Posterior cingulate gyrus (tissue), 11 donors: ENCODE results near the gene PAQR4.

ENCODE experiments used
- DNase-seq, 10 donors: peaks; one replicate each; pipeline versions ENCODE4 v3.0.0 to v3.0.0-alpha.2; 2020 to 2021; ENCODE audit warnings: mixed read lengths in 3 of 10
- intact Hi-C: fragments of 100-400 bp; cut with DNase I; formaldehyde crosslinking; loops from one replicate; pipeline ENCODE4 v1.15.1; 2023

Gene PAQR4

DNA sequence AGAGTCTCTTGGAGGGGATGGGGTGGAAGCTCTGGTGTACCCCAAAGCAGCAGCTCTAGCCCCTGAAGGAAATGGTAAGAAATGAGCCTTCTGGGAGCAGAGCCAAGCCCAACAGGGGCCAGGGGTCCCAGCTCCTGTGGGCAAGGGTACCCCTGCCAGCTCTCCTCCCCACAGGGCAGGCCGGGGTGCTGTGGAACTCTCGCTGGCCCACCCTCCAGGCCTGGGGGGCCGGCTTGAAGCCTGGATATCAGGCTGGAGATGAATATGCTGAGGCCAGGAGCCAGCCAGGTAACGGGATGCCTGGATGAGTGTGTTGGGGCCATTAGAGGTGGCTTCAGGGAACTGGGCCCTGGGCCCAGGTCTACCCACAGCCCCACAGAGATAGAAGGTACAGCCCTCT lies 31.4 kb downstream of the PAQR4 start:
- no peak for DNase-seq
- intact Hi-C loops = no loop called here

DNA sequence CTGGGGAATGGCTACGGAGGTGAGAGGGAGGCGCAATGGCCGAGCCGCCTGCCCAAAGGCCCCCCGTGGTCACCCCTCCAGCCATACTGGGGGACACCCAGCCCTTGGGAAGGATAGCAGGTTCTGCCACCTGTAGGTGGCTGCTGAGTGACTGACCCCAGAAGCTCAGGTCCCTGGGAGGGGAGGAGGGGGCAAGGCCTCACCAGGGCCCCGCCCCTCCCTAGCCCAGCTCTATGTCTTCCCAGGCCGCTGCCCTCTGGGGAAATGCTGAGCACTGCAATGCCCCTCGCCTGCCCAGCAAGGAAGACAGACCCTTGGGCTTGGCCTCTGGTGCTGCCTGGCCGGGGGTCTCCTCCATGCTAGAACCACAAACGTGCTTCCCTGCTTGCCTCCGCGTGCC lies 32.2 kb downstream of the PAQR4 start:
- intact Hi-C loops = no loop called here
- DNase-seq = no peak

DNA sequence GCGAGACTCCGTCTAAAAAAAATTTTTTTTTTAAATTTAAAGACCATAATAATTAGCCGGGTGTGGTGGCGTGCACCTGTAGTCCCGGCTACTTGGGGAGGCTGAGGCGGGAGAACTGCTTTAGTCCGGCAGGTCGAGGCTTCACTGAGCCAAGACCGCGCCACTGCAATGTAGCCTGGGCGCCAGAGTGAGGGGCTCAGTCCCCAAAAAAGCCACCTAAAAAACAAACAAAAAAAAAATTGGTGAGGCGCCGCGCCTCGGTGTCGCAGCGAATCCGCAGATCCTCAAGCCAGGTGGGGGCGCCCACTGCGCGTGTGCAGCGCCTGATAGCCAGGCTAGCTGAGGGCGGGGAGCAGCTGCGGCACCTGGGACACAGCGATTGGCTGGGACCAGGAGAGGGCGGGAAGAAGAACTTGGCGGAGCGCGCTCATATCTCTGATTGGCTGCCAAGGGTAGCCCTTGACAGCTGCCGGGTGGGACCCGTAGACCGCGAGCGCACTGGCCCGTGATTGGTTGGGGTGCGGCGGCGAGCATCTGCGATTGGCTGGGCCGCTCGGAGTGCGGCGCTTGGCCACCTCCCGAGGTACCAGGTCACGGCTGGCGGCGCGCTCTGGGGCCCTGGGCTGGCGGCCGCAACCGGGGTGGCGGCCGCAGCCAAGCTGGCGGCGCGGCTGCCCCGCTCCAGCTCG lies 34.6 kb downstream of the PAQR4 start:
- intact Hi-C loops = loop anchor here (2.0 kb wide), 1 partner anchor 17 kb away; the partner anchor contains the start of gene TNFRSF12A

DNA sequence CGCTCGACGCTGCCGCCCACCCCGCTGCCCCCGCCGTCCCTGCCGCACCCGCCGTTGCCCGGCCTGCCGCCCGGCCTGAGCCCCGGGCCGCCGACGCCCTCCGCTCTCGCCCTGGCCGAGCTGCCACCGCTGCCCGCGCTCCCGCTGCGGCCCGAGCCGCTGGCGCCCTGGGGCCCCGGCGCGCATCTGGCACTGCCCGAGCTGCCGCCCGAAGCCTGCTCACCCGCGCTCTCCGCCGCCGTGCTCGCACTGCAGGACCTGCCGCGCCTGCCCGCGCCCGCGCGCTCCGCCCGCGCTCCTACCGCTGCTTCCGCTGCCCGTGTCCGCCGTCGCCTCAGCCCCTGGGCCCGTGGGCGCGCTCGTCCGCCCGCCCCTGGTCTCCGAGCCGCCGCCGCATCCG lies 35.2 kb downstream of the PAQR4 start:
- no peak for DNase-seq
- intact Hi-C loops = loop anchor here (2.0 kb wide), 1 partner anchor 16 kb away; the partner anchor contains the start of gene TNFRSF12A

More for the DNA sequence above, 34.6 kb downstream of the PAQR4 start:
- DNase-seq = peak; percentile 96 to 100 (median 98)

DNA sequence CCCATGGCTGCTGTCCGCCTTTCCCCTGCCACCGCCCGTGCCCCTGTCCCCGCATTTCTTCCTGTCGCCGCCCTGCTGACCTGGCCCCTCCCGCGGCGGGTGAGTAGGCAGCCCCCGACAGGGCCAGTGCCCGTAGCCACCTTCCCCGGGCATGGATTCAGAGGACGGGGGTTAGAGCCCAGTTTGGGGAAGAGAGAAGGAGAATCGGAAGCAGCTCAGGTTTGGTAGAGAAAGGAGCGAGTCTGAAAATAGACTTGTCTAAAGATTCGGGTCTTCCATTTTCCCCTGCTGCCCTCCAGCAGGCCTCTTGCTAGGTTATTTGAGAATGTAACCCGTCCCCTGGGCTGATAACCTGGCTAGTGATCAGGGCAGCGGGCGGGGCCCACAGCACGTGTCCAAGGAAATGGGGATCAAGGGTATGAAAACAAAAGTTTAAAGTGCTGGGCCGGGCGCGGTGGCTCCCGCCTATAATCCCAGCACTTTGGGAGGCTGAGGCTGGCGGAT lies 35.7 kb downstream of the PAQR4 start:
- DNase-seq = no peak
- intact Hi-C loops = loop anchor here (2.0 kb wide), 1 partner anchor 16 kb away; the partner anchor contains the start of gene TNFRSF12A

GRCh38 chr16:3007059-3007956 lies 38.2 kb downstream of the PAQR4 start:
- DNase-seq = no peak
- intact Hi-C loops = no loop called here

GRCh38 chr16:3007957-3008689 lies 39.0 kb downstream of the PAQR4 start:
- no peak for DNase-seq
- intact Hi-C loops = no loop called here

- DNase-seq = no peak
- intact Hi-C loops = no loop called here
Observed at GRCh38 chr16:3008690-3009037, 39.5 kb downstream of the PAQR4 start.

- intact Hi-C loops = no loop called here
- DNase-seq = no peak
Observed at GRCh38 chr16:3009568-3010390, 40.6 kb downstream of the PAQR4 start.

GRCh38 chr16:3010510-3010909 lies 41.4 kb downstream of the PAQR4 start:
- DNase-seq = no peak

DNA sequence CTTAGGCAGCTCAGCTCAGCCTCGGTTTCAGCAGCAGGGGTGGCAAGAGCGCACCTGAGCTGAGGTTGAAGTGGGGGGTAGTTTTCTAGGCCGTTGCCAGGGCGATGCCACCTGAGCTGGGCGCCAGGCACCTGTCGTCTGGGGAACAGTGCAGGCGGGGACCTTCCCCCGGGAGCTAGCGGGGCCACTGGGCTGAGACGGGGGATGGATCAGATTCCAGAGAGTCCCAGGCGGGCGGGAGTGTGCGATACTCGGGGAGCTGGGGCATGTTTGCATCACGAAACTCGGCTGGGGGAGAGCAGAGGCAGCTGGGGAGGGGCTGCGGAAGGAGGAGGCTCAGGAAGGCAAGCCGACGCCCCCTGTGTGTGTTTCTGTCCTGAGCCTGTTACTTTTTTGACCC lies 43.1 kb downstream of the PAQR4 start:
- DNase-seq = no peak
- intact Hi-C loops = no loop called here

More at GRCh38 chr16:3010510-3010909, 41.4 kb downstream of the PAQR4 start:
- intact Hi-C loops = no loop called here

DNA sequence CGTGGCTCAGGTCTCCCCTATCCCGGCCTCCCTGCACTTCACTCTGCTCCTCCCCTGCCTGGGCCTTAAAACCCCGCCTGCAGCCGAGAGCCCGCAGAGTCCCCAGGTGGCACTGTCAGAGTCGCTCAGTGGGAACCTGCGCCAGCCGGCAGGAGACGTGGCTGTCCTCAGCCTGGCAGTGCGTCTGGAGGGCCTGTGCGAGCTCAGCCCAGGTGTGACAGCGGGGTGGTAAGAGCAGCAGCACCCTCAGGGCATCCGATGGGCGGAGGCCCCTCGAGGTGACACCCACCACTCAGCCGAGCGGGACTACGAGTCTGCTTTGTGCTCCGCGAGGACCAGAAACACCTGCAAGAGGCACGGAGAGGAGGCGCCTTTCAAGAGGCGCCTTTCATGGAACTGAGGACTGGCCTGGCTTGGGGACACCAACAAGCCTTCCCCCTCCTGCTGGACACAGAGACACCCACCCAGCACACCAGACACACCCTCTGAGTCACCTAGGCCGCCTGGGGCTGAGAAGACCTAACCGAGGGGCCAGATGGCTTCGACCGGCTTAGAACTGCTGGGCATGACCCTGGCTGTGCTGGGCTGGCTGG lies 43.8 kb downstream of the PAQR4 start, which contains the start of gene CLDN9:
Gene CLDN9 (plus strand): TSS at position 96 of the 593 bp plus-strand sequence. CDS start 440 bp downstream, at position 536.
- intact Hi-C loops = no loop called here
- DNase-seq = peak in 1 of 10 donors; percentile 61

DNA sequence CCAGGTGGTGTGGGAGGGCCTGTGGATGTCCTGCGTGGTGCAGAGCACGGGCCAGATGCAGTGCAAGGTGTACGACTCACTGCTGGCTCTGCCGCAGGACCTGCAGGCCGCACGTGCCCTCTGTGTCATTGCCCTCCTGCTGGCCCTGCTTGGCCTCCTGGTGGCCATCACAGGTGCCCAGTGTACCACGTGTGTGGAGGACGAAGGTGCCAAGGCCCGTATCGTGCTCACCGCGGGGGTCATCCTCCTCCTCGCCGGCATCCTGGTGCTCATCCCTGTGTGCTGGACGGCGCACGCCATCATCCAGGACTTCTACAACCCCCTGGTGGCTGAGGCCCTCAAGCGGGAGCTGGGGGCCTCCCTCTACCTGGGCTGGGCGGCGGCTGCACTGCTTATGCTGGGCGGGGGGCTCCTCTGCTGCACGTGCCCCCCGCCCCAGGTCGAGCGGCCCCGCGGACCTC lies 44.4 kb downstream of the PAQR4 start:
- no peak for DNase-seq
- intact Hi-C loops = no loop called here

DNA sequence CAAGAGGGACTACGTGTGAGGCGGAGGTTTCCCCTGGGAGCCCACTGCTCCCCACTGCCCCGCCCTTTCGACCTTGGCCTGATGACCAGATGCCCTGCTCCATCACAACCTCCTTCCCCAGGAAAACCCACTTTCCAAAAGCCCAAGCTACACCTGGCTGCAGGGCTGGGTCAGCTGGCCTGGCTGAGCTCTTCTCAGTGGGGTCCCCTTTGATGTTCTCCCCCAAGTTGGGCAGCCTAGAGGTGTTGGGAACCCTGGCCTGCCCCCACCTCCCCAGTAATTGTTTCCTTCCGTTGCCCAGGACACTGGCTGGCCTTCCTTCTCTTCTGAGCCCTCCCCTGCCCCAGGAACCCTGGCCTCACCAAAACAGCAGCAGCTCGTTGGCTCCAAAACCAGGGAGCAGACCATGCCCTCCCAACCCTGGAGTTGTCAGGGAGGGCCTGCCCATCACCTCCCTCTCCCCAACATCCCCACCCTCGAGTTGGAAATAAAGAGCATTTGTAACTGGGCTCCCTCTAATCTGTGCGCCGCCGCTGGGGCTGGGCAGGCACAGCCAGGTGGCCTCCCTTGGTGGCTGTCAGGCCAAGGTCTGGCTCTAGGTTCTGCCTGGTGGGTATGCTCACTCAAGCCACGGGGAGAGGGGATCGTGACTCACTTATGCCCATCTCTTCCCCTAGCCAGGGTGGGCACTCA lies 45.0 kb downstream of the PAQR4 start:
- DNase-seq = no peak
- intact Hi-C loops = no loop called here

GRCh38 chr16:3014971-3015370 lies 45.8 kb downstream of the PAQR4 start:
- no peak for DNase-seq
- intact Hi-C loops = no loop called here

GRCh38 chr16:3015865-3016521 lies 46.8 kb downstream of the PAQR4 start:
- DNase-seq = no peak
- intact Hi-C loops = no loop called here

- intact Hi-C loops = no loop called here
- no peak for DNase-seq
Observed at GRCh38 chr16:3017344-3017743, 48.2 kb downstream of the PAQR4 start.
